Mammary epithelial cell (primary cell): ENCODE measurements around the gene HMGN4.

ENCODE experiments used
- CTCF ChIP-seq, 2 donors: IDR thresholded peaks in 1 of 2; conservative IDR thresholded peaks in 1 of 2; 2 replicates each; pipeline ENCODE4 v1.5.1; 2011 to 2012; ENCODE audit warnings: inconsistent platforms in 2 of 2, low read length in 2 of 2, mild to moderate bottlenecking in 2 of 2, control low read depth in 1 of 2, low read depth in 1 of 2; ENCODE audit not compliant: insufficient read depth in 1 of 2; ENCODE audit errors: extremely low read depth in 1 of 2
- EZH2 ChIP-seq: IDR thresholded peaks from 2 replicates; pipeline ENCODE4 v1.6.1; 2012; ENCODE audit warnings: low read length, inconsistent platforms, borderline replicate concordance

GRCh38 chr6:26554447-26554696, 16.2 kb downstream of the HMGN4 start:
- no peak for TF ChIP-seq EZH2
- TF ChIP-seq CTCF (conservative IDR thresholded peaks at IDR 0.05 in 1 of 2, IDR thresholded peaks at IDR 0.05 in 1 of 2; ENCODE audit: extremely low read depth in 1 of 2, insufficient read depth in 1 of 2, low read depth in 1 of 2, low read length in 2 of 2), result no peak
